H1 (cell line): ENCODE data around the gene ACVR1. TPM values are rescaled to one million over a fixed set of nuclear protein-coding genes. Genes with fewer than 3 reads are reported as not detected.

Experiments
- CTCF ChIA-PET: fragments of 300-600 bp; sonication (Branson Sonifier 250); formaldehyde crosslinking; loops from one replicate; lab custom pipeline; 2021; ENCODE audit not compliant: partially characterized antibody; lab: Charles Lee
- POLR2A ChIA-PET: fragments of 300-600 bp; sonication (Branson Sonifier 250); formaldehyde crosslinking; loops from one replicate; lab custom pipeline; 2021; ENCODE audit warnings: inconsistent platforms; ENCODE audit not compliant: partially characterized antibody; lab: Charles Lee
- DNase-seq, 2 experiments: peaks; one replicate each; pipeline versions ENCODE4 v3.0.0 to v3.0.0-alpha.2; 2010 to 2022; ENCODE audit warnings: low spot score in 2 of 2, low read depth in 1 of 2, mixed read lengths in 1 of 2
- FAIRE-seq: peaks from 2 replicates; lab custom pipeline; 2011; peaks lifted over from hg19 to GRCh38; lab: Jason Lieb, UNC
- H2AFZ ChIP-seq: 2 replicates; pipeline ENCODE4 v1.8.1; 2012; ENCODE audit warnings: low read length, inconsistent platforms
- H2AK5ac ChIP-seq: 2 replicates; pipeline ENCODE4 v1.6.1; 2013; ENCODE audit warnings: low read depth, low read length
- H2BK120ac ChIP-seq: replicated peaks from 2 replicates; pipeline ENCODE3; 2013; ENCODE audit warnings: low read depth, low read length, inconsistent platforms
- H2BK12ac ChIP-seq: 2 replicates; pipeline ENCODE4 v1.6.1; 2013; ENCODE audit warnings: low read depth, low read length
- H2BK15ac ChIP-seq: 2 replicates; pipeline ENCODE4 v1.6.1; 2013; ENCODE audit warnings: low read length
- H2BK20ac ChIP-seq: 2 replicates; pipeline ENCODE4 v1.6.1; 2013; ENCODE audit warnings: low read length
- H2BK5ac ChIP-seq: 2 replicates; pipeline ENCODE4 v1.6.1; 2013; ENCODE audit warnings: low read depth, low read length
- H3K14ac ChIP-seq: 2 replicates; pipeline ENCODE4 v1.6.1; 2013; ENCODE audit warnings: inconsistent platforms; ENCODE audit not compliant: insufficient read length
- H3K18ac ChIP-seq: 2 replicates; pipeline ENCODE4 v1.6.1; 2013; ENCODE audit warnings: low read length; ENCODE audit errors: extremely low read depth
- H3K23ac ChIP-seq: 2 replicates; pipeline ENCODE4 v1.6.1; 2013; ENCODE audit warnings: inconsistent platforms; ENCODE audit not compliant: insufficient read length
- H3K23me2 ChIP-seq: 2 replicates; pipeline ENCODE4 v1.6.1; 2013; ENCODE audit warnings: low read depth, low read length
- H3K27ac ChIP-seq: 2 replicates; pipeline ENCODE4 v1.6.1; 2011; ENCODE audit warnings: low read depth, low read length, inconsistent platforms
- H3K27me3 ChIP-seq, 4 experiments: replicated peaks in 1 of 4; 1 replicate in 1 of 4; 2 replicates in 3 of 4; pipeline versions ENCODE4 v1.6.1 to v1.8.1; 2011 to 2013; ENCODE audit warnings: low read length in 3 of 4, mild to moderate bottlenecking in 3 of 4, inconsistent platforms in 2 of 4, mixed read lengths in 2 of 4, moderate library complexity in 1 of 4; ENCODE audit not compliant: control insufficient read depth in 3 of 4, insufficient read depth in 3 of 4; ENCODE audit errors: extremely low read depth in 1 of 4
- H3K36me3 ChIP-seq, 4 experiments: 2 replicates each; pipeline versions ENCODE4 v1.6.1 to v1.8.1; 2011 to 2013; ENCODE audit warnings: mild to moderate bottlenecking in 4 of 4, low read length in 3 of 4, moderate library complexity in 2 of 4, control low read depth in 1 of 4, inconsistent platforms in 1 of 4; ENCODE audit not compliant: insufficient read depth in 4 of 4, control insufficient read depth in 2 of 4
- H3K4ac ChIP-seq: replicated peaks from 2 replicates; pipeline ENCODE3; 2013; ENCODE audit warnings: low read length, low read depth, mixed read lengths, inconsistent platforms; ENCODE audit not compliant: insufficient read length
- H3K4me1 ChIP-seq, 4 experiments: replicated peaks in 1 of 4; 1 replicate in 1 of 4; 2 replicates in 3 of 4; pipeline versions ENCODE4 v1.6.1 to v1.8.1; 2011 to 2013; ENCODE audit warnings: low read length in 3 of 4, inconsistent platforms in 2 of 4, mixed read lengths in 1 of 4; ENCODE audit not compliant: insufficient read depth in 4 of 4, control insufficient read depth in 3 of 4
- H3K4me2 ChIP-seq, 2 experiments: 2 replicates each; pipeline versions ENCODE4 v1.6.1 to v1.8.1; 2011 to 2013; ENCODE audit warnings: low read depth in 2 of 2, low read length in 2 of 2, control low read depth in 1 of 2, inconsistent platforms in 1 of 2, mild to moderate bottlenecking in 1 of 2; ENCODE audit not compliant: insufficient read depth in 1 of 2
- H3K4me3 ChIP-seq, 4 experiments: fragments of 200-600, 300-600 bp in 1 of 4; sonication (generic), shearing (Covaris generic), sonication (Bioruptor Twin) in 1 of 4; 2 replicates each; pipeline versions ENCODE4 v1.5.1 to v1.8.1; 2011 to 2016; ENCODE audit warnings: low read length in 4 of 4, low read depth in 3 of 4, control low read depth in 2 of 4, inconsistent platforms in 2 of 4, mild to moderate bottlenecking in 2 of 4, mixed read lengths in 1 of 4, moderate library complexity in 1 of 4; ENCODE audit not compliant: insufficient read depth in 2 of 4; ENCODE audit errors: extremely low read depth in 1 of 4
- H3K56ac ChIP-seq: replicated peaks from 2 replicates; pipeline ENCODE3; 2013; ENCODE audit warnings: low read depth, mild to moderate bottlenecking, mixed read lengths, low read length, inconsistent platforms; ENCODE audit not compliant: insufficient read length
- H3K79me1 ChIP-seq: 2 replicates; pipeline ENCODE4 v1.6.1; 2013; ENCODE audit warnings: low read depth, low read length, control low read depth
- H3K79me2 ChIP-seq, 2 experiments: 2 replicates each; pipeline versions ENCODE4 v1.6.1 to v1.8.1; 2012 to 2013; ENCODE audit warnings: low read length in 2 of 2, mild to moderate bottlenecking in 2 of 2, inconsistent platforms in 1 of 2; ENCODE audit not compliant: insufficient read depth in 2 of 2, control insufficient read depth in 1 of 2
- H3K9ac ChIP-seq, 4 experiments: replicated peaks in 1 of 4; 1 replicate in 1 of 4; 2 replicates in 3 of 4; pipeline versions ENCODE4 v1.6.1 to v1.8.1; 2011 to 2013; ENCODE audit warnings: low read depth in 3 of 4, low read length in 3 of 4, control low read depth in 2 of 4, mild to moderate bottlenecking in 2 of 4, moderate library complexity in 2 of 4, inconsistent platforms in 1 of 4; ENCODE audit errors: extremely low read depth in 1 of 4
- H3K9me3 ChIP-seq, 2 experiments: 2 replicates each; pipeline versions ENCODE4 v1.6.1 to v1.8.1; 2012 to 2013; ENCODE audit warnings: mild to moderate bottlenecking in 2 of 2, moderate library complexity in 2 of 2, control low read depth in 1 of 2, inconsistent platforms in 1 of 2, low read depth in 1 of 2, low read length in 1 of 2, mixed read lengths in 1 of 2; ENCODE audit not compliant: insufficient read depth in 2 of 2
- H4K20me1 ChIP-seq, 2 experiments: replicated peaks in 1 of 2; 2 replicates each; pipeline versions ENCODE3 to v1.8.1; 2011 to 2013; ENCODE audit warnings: inconsistent platforms in 2 of 2, low read length in 2 of 2, mild to moderate bottlenecking in 1 of 2; ENCODE audit not compliant: insufficient read depth in 2 of 2, control insufficient read depth in 1 of 2
- H4K5ac ChIP-seq: 2 replicates; pipeline ENCODE4 v1.6.1; 2013; ENCODE audit warnings: low read length, low read depth, mixed read lengths, inconsistent platforms; ENCODE audit not compliant: insufficient read length
- H4K8ac ChIP-seq: 2 replicates; pipeline ENCODE4 v1.8.0; 2013; ENCODE audit warnings: mild to moderate bottlenecking, moderate library complexity, low read length, inconsistent platforms; ENCODE audit not compliant: insufficient read depth; ENCODE audit errors: extremely low read depth
- H4K91ac ChIP-seq: replicated peaks from 2 replicates; pipeline ENCODE3; 2013; ENCODE audit warnings: low read length, mixed read lengths, inconsistent platforms; ENCODE audit not compliant: insufficient read length
- BRCA1 ChIP-seq: IDR thresholded peaks from 2 replicates; pipeline ENCODE4 v1.6.1; 2012; ENCODE audit warnings: low read depth, low read length, improper control_type of control experiment
- CTBP2 ChIP-seq: IDR thresholded peaks from 2 replicates; pipeline ENCODE4 v1.7.0; 2011; ENCODE audit warnings: borderline replicate concordance, mild to moderate bottlenecking, moderate library complexity, mixed read lengths, low read length; ENCODE audit not compliant: insufficient read depth, insufficient read length
- FOSL1 ChIP-seq: IDR thresholded peaks from 2 replicates; pipeline ENCODE4 v1.6.1; 2011; ENCODE audit warnings: mild to moderate bottlenecking, low read depth, low read length, moderate library complexity; ENCODE audit not compliant: insufficient read depth
- HDAC2 ChIP-seq, 2 experiments: fragments of 300-600 bp in 1 of 2; sonication (generic) in 1 of 2; IDR thresholded peaks; 2 replicates each; pipeline ENCODE4 v1.6.1; 2011 to 2012; ENCODE audit warnings: low read depth in 2 of 2, low read length in 2 of 2, mild to moderate bottlenecking in 2 of 2, moderate library complexity in 2 of 2, borderline replicate concordance in 1 of 2, inconsistent platforms in 1 of 2
- KDM4A ChIP-seq: IDR thresholded peaks from one replicate; pipeline ENCODE4 v1.7.1; 2012; ENCODE audit warnings: low read depth, mild to moderate bottlenecking, moderate library complexity, low read length, inconsistent platforms; ENCODE audit not compliant: severe bottlenecking
- KDM5A ChIP-seq: fragments of 200-600 bp; IDR thresholded peaks from 2 replicates; pipeline ENCODE4 v1.7.1; 2012; ENCODE audit warnings: mild to moderate bottlenecking, low read length, inconsistent platforms, mixed read lengths
- PHF8 ChIP-seq: fragments of 200-600 bp; sonication (generic); conservative IDR thresholded peaks from 2 replicates; pipeline ENCODE4 v1.7.1; 2012; ENCODE audit warnings: low read depth, mild to moderate bottlenecking, inconsistent platforms, low read length, moderate library complexity
- SIRT6 ChIP-seq: IDR thresholded peaks from one replicate; pipeline ENCODE4 v1.7.1; 2012; ENCODE audit warnings: low read length, inconsistent platforms
- TBP ChIP-seq: IDR thresholded peaks from 2 replicates; pipeline ENCODE4 v1.6.1; 2011; ENCODE audit warnings: low read depth, low read length, improper control_type of control experiment
- TCF12 ChIP-seq: IDR thresholded peaks from 2 replicates; pipeline ENCODE4 v1.6.1; 2011; ENCODE audit warnings: low read depth, mild to moderate bottlenecking, low read length
- TEAD4 ChIP-seq: IDR thresholded peaks from 2 replicates; pipeline ENCODE4 v1.6.1; 2012; ENCODE audit warnings: low read depth, low read length, inconsistent platforms, mixed read lengths
- YY1 ChIP-seq: IDR thresholded peaks from 2 replicates; pipeline ENCODE4 v1.6.1; 2011; ENCODE audit warnings: low read depth, mild to moderate bottlenecking, low read length
- WGBS, 2 experiments: shearing (Covaris generic) in 1 of 2; methylation state at CpG; one replicate each; pipeline versions ENCODE4 v1.1.6 to v1.1.7; 2013 to 2015; ENCODE audit warnings: low lambda C conversion rate in 2 of 2, mixed read lengths in 2 of 2, inconsistent platforms in 1 of 2, low coverage in 1 of 2, missing lambda C conversion rate in 1 of 2; ENCODE audit not compliant: insufficient replicate concordance in 2 of 2, insufficient coverage in 1 of 2, insufficient read length in 1 of 2; ENCODE audit errors: extremely low coverage in 1 of 2, missing lambda C conversion rate in 1 of 2; 5-methylcytosine and 5-hydroxymethylcytosine counted together
- polyA plus RNA-seq, 7 experiments: library from polyadenylated mRNA; depleted of rRNA in 3 of 7; stranded (reverse) in 5 of 7; unstranded in 2 of 7; fragments of >200 nt in 5 of 7; fragments of 200-250 nt in 2 of 7; gene quantifications; 1 replicate in 5 of 7; 2 replicates in 1 of 7; 4 replicates in 1 of 7; pipeline versions ENCODE4 v1.2.1 to v1.2.3, GENCODE V29; 2011 to 2013; ENCODE audit warnings: missing spikeins in 2 of 7, mixed read lengths in 2 of 7
- total RNA-seq: library from RNA; stranded (reverse); fragmentation: NEBNext Ultra II Directional; extraction: Animal tissue kit (Norgen Biotek cat#: 25700); gene quantifications from 2 replicates; pipeline ENCODE4 v1.2.1, GENCODE V29; 2021
- TF ChIP-seq, protein P1 (sequence below): IDR thresholded peaks from 2 replicates; pipeline ENCODE4 v1.6.1; 2011; ENCODE audit warnings: low read length, improper control_type of control experiment

Gene ACVR1
- total and polyA plus RNA-seq, 2 of the 8 experiments (the other 6 are each of a cell fraction or from before 2014, with no cell fraction given): 8.5 to 17.7 TPM

DNA sequence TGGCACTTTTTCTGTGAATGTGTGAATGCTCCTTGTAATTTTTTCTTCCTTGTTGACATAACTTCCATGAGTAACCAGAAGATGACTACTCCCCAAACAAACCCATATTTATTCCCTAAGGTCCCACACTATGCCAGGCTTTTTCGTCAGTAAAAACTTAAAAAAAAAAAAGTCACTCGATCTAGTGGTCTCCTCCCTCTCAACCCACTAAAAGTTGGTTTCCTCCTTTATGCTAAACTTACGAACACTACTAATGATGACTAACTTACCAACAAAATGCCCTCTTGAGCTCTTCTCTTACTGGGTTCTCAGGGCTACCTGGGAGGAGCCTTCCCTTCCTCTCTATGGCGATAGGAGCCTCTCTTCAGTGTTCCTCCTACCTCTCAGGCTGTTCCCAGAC is 18.2 kb downstream of the ACVR1 start:
- H3K4me2 ChIP-seq: no peak overlapping the region
- H2BK12ac ChIP-seq: no peak overlapping the region
- peaks cover 0 to 16% of the 10 kb centered on the region in 2 experiments; a peak in 2 of 4 replicates for H3K79me2 ChIP-seq
- no peak overlapping the region for H2BK5ac ChIP-seq
- no peak overlapping the region for H3K23ac ChIP-seq
- no peak overlapping the region for H4K8ac ChIP-seq
- no peaks in the 10 kb centered on the region for H3K27me3 ChIP-seq
- ChIA-PET POLR2A (interaction anchor here (0.9 kb wide), 1 partner anchor 20 kb away, joined by 3 read pairs; no protein-coding TSS in a partner anchor), CTCF (no interaction called here)
- H3K36me3 ChIP-seq: no peaks in the 10 kb centered on the region
- FAIRE-seq (no peak), DNase-seq (no peak)
- no peaks in the 10 kb centered on the region for H3K9me3 ChIP-seq
- no peak overlapping the region for H2BK15ac ChIP-seq
- 96% methylated on average over 4 of the region's 4 CpGs; no CpG with 5 or more reads in 1 of the 2 experiments for WGBS, 2 experiments
- no peak overlapping the region for H4K5ac ChIP-seq
- H3K27ac ChIP-seq: no peak overlapping the region
- no peak overlapping the region for H2AFZ ChIP-seq
- H3K18ac ChIP-seq: no peak overlapping the region
- no peak overlapping the region for H2BK120ac ChIP-seq
- H2AK5ac ChIP-seq: no peak overlapping the region
- no peak overlapping the region for H3K56ac ChIP-seq
- H3K9ac ChIP-seq: no peak overlapping the region
- no peak overlapping the region for H3K4me3 ChIP-seq
- peaks cover 0 to 4% of the 10 kb centered on the region in 2 experiments for H4K20me1 ChIP-seq
- H3K4me1 ChIP-seq: peaks cover 0 to 4% (median 0%) of the 10 kb centered on the region in 4 experiments; a peak in 1 of 7 replicates
- no peak overlapping the region for H3K14ac ChIP-seq
- H4K91ac ChIP-seq: no peak overlapping the region
- no peak overlapping the region for H2BK20ac ChIP-seq
- no peaks in the 10 kb centered on the region; the same call in 1 of the 2 replicates for H3K79me1 ChIP-seq
- no peak overlapping the region for H3K4ac ChIP-seq
- H3K23me2 ChIP-seq: no peaks in the 10 kb centered on the region
- TF ChIP-seq YY1 (no peak), BRCA1 (no peak), PHF8 (no peak), CTBP2 (no peak), KDM4A (no peak), TCF12 (no peak), FOSL1 (no peak), TEAD4 (no peak), SIRT6 (no peak), TBP (no peak), HDAC2 (IDR thresholded peaks at IDR 0.05; ENCODE audit: borderline replicate concordance in 1 of 2, low read depth in 2 of 2, low read length in 2 of 2) (no peak), KDM5A (no peak)
- TF ChIP-seq, protein P1, sequence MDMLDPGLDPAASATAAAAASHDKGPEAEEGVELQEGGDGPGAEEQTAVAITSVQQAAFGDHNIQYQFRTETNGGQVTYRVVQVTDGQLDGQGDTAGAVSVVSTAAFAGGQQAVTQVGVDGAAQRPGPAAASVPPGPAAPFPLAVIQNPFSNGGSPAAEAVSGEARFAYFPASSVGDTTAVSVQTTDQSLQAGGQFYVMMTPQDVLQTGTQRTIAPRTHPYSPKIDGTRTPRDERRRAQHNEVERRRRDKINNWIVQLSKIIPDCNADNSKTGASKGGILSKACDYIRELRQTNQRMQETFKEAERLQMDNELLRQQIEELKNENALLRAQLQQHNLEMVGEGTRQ: no peak
